H9 (cell line): ENCODE data around the gene LRRC71. TPM values are rescaled to one million over a fixed set of nuclear protein-coding genes. Genes with fewer than 3 reads are reported as not detected.

ENCODE experiments used
- DNase-seq: peaks from one replicate; pipeline ENCODE4 v3.0.0-alpha.2; 2017
- H2AFZ ChIP-seq: one replicate; pipeline ENCODE4 v1.6.1; 2013; ENCODE audit warnings: mild to moderate bottlenecking, low read length, control low read depth, moderate library complexity
- H2AK5ac ChIP-seq: 2 replicates; pipeline ENCODE4 v1.6.1; 2013; ENCODE audit warnings: low read length, control low read depth, mixed read lengths; ENCODE audit not compliant: insufficient read length
- H2BK120ac ChIP-seq: one replicate; pipeline ENCODE4 v1.6.1; 2013; ENCODE audit warnings: low read depth, mild to moderate bottlenecking, low read length, control low read depth, inconsistent platforms; ENCODE audit not compliant: poor library complexity, severe bottlenecking
- H2BK12ac ChIP-seq: 2 replicates; pipeline ENCODE4 v1.6.1; 2013; ENCODE audit warnings: low read length, control low read depth, mixed read lengths, low read depth; ENCODE audit not compliant: insufficient read length
- H2BK15ac ChIP-seq: 2 replicates; pipeline ENCODE4 v1.6.1; 2013; ENCODE audit warnings: low read depth, low read length, control low read depth
- H2BK20ac ChIP-seq: one replicate; pipeline ENCODE4 v1.6.1; 2013; ENCODE audit warnings: low read depth, mild to moderate bottlenecking, low read length, control low read depth, inconsistent platforms; ENCODE audit not compliant: poor library complexity, severe bottlenecking
- H2BK5ac ChIP-seq: 2 replicates; pipeline ENCODE4 v1.6.1; 2013; ENCODE audit warnings: low read length, control low read depth, mixed read lengths; ENCODE audit not compliant: insufficient read length
- H3K14ac ChIP-seq: 2 replicates; pipeline ENCODE4 v1.6.1; 2013; ENCODE audit warnings: low read length, control low read depth; ENCODE audit not compliant: insufficient read depth
- H3K18ac ChIP-seq: 2 replicates; pipeline ENCODE4 v1.6.1; 2013; ENCODE audit warnings: low read depth, mild to moderate bottlenecking, mixed read lengths, low read length, control low read depth; ENCODE audit not compliant: insufficient read length
- H3K23ac ChIP-seq: 2 replicates; pipeline ENCODE4 v1.6.1; 2013; ENCODE audit warnings: low read length, control low read depth, mixed read lengths, low read depth; ENCODE audit not compliant: insufficient read length
- H3K23me2 ChIP-seq: 2 replicates; pipeline ENCODE4 v1.6.1; 2013; ENCODE audit warnings: low read depth, mild to moderate bottlenecking, mixed read lengths, low read length, control low read depth; ENCODE audit not compliant: insufficient read length, poor library complexity, severe bottlenecking
- H3K27ac ChIP-seq: 2 replicates; pipeline ENCODE4 v1.5.1; 2013; ENCODE audit warnings: low read length, control low read depth, mixed read lengths, low read depth; ENCODE audit not compliant: insufficient read length
- H3K27me3 ChIP-seq: 2 replicates; pipeline ENCODE4 v1.6.1; 2013; ENCODE audit warnings: low read length, control low read depth, inconsistent platforms; ENCODE audit not compliant: insufficient read depth
- H3K4ac ChIP-seq: 2 replicates; pipeline ENCODE4 v1.6.1; 2013; ENCODE audit warnings: low read depth, mild to moderate bottlenecking, control low read depth, inconsistent platforms, low read length, moderate library complexity
- H3K4me1 ChIP-seq: 2 replicates; pipeline ENCODE4 v1.6.1; 2013; ENCODE audit warnings: low read length, control low read depth, inconsistent platforms; ENCODE audit not compliant: insufficient read depth
- H3K4me2 ChIP-seq: 2 replicates; pipeline ENCODE4 v1.6.1; 2013; ENCODE audit warnings: low read length, control low read depth, mixed read lengths; ENCODE audit not compliant: insufficient read length, insufficient read depth
- H3K56ac ChIP-seq: 2 replicates; pipeline ENCODE4 v1.6.1; 2013; ENCODE audit warnings: low read depth, mild to moderate bottlenecking, mixed read lengths, low read length, control low read depth; ENCODE audit not compliant: insufficient read length
- H3K79me1 ChIP-seq: 2 replicates; pipeline ENCODE4 v1.6.1; 2013; ENCODE audit warnings: low read depth, mild to moderate bottlenecking, moderate library complexity, low read length, control low read depth, inconsistent platforms; ENCODE audit not compliant: insufficient read depth, poor library complexity, severe bottlenecking
- H3K79me2 ChIP-seq: 2 replicates; pipeline ENCODE4 v1.6.1; 2013; ENCODE audit warnings: low read length, control low read depth, inconsistent platforms; ENCODE audit not compliant: insufficient read depth
- H3K9ac ChIP-seq: 2 replicates; pipeline ENCODE4 v1.6.1; 2013; ENCODE audit warnings: low read length, control low read depth, mixed read lengths; ENCODE audit not compliant: insufficient read length; ENCODE audit errors: extremely low read depth
- H3K9me3 ChIP-seq: one replicate; pipeline ENCODE4 v1.6.1; 2013; ENCODE audit warnings: low read depth, low read length, inconsistent platforms; ENCODE audit not compliant: control insufficient read depth
- H3T11ph ChIP-seq: one replicate; pipeline ENCODE4 v1.6.1; 2013; ENCODE audit warnings: mild to moderate bottlenecking, low read length, control low read depth, inconsistent platforms
- H4K20me1 ChIP-seq: one replicate; pipeline ENCODE4 v1.6.1; 2013; ENCODE audit not compliant: control insufficient read depth, insufficient read length, insufficient read depth
- H4K5ac ChIP-seq: 2 replicates; pipeline ENCODE4 v1.6.1; 2013; ENCODE audit warnings: low read depth, mild to moderate bottlenecking, mixed read lengths, low read length, control low read depth; ENCODE audit not compliant: insufficient read length
- H4K8ac ChIP-seq: replicated peaks from 2 replicates; pipeline ENCODE4 v1.6.1; 2013; ENCODE audit warnings: low read length, control low read depth, mixed read lengths, low read depth; ENCODE audit not compliant: insufficient read length
- H4K91ac ChIP-seq: 2 replicates; pipeline ENCODE4 v1.6.1; 2013; ENCODE audit warnings: low read depth, mild to moderate bottlenecking, moderate library complexity, mixed read lengths, low read length, control low read depth; ENCODE audit not compliant: insufficient read length
- H3K27ac Mint-ChIP-seq, 3 experiments: 2 replicates in 2 of 3; 3 replicates in 1 of 3; pipeline ENCODE4 v1.8.0; 2020 to 2021; ENCODE audit warnings: mixed read lengths in 3 of 3, mild to moderate bottlenecking in 1 of 3, moderate library complexity in 1 of 3
- H3K27me3 Mint-ChIP-seq: 2 replicates; pipeline ENCODE4 v1.8.0; 2021; ENCODE audit warnings: low read depth, mild to moderate bottlenecking, moderate library complexity, mixed read lengths
- H3K36me3 Mint-ChIP-seq, 3 experiments: 2 replicates in 2 of 3; 3 replicates in 1 of 3; pipeline ENCODE4 v1.8.0; 2020 to 2021; ENCODE audit warnings: low read depth in 3 of 3, mixed read lengths in 3 of 3; ENCODE audit not compliant: insufficient read depth in 1 of 3
- H3K4me1 Mint-ChIP-seq, 2 experiments: 2 replicates each; pipeline ENCODE4 v1.8.0; 2020; ENCODE audit warnings: mixed read lengths in 2 of 2
- H3K4me3 Mint-ChIP-seq, 2 experiments: 2 replicates in 1 of 2; 3 replicates in 1 of 2; pipeline ENCODE4 v1.8.0; 2020 to 2021; ENCODE audit warnings: mild to moderate bottlenecking in 2 of 2, mixed read lengths in 2 of 2, moderate library complexity in 1 of 2
- H3K9me3 Mint-ChIP-seq, 2 experiments: 2 replicates in 1 of 2; 3 replicates in 1 of 2; pipeline ENCODE4 v1.8.0; 2020; ENCODE audit warnings: mild to moderate bottlenecking in 2 of 2, mixed read lengths in 2 of 2, moderate library complexity in 1 of 2
- CTCF ChIP-seq: fragments of 200-600 bp; sonication (generic); conservative IDR thresholded peaks from 3 replicates; pipeline ENCODE4 v1.8.0; 2021; ENCODE audit warnings: antibody characterized with exemption, mild to moderate bottlenecking
- WGBS: extraction: QIAGEN DNeasy Blood & Tissue Kit; methylation state at CpG from one replicate; pipeline ENCODE4 v1.1.7; 2013; ENCODE audit warnings: missing lambda C conversion rate, low lambda C conversion rate, mixed read lengths; ENCODE audit not compliant: insufficient read length; ENCODE audit errors: extremely low coverage; 5-methylcytosine and 5-hydroxymethylcytosine counted together
- total RNA-seq: library from RNA; stranded (reverse); gene quantifications from 2 replicates; pipeline ENCODE4 v1.2.1, GENCODE V29; 2021

The LRRC71 gene
- total RNA-seq, 1 experiment from 2014 or later: not detected

DNA sequence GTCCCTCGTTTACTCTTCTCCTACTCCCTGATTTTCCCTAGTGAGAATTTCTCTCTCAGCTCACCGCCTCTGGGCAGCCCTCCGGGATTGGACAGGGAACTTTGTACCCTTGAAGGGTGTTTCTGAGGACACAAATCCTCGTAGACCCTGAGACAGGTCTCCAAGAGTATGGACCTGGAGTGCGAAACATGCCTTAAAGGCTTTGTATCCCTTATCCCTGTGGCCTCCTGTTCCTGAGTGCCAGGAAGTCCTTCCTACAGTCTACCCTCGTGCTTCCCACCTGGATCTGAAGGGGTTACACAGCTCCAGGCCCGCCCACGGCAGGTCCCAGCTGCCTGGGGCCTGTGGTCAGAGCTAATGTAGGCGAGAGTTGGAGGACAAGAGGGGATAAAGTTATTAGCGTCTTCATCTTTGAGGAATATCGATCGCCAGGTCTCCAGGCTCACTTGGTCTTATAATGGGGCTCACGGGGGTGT lies 34.5 kb upstream of the LRRC71 start:
- Mint-ChIP-seq H3K9me3 (no peaks in the 10 kb centered on the region; a peak in 1 of 5 replicates), H3K4me1 (peaks cover 40 to 68% of the 10 kb centered on the region in 2 experiments), H3K4me3 (peak overlapping the region in 1 of 2 experiments; percentile 49; a peak in 2 of 5 replicates), H3K36me3 (no peaks in the 10 kb centered on the region), H3K27me3 (peaks cover 71% of the 10 kb centered on the region), H3K27ac (no peak overlapping the region; a peak in 1 of 7 replicates)
- H2BK5ac ChIP-seq: no peak overlapping the region
- no CpG with 5 or more reads among the region's 13 CpGs for WGBS
- H3K18ac ChIP-seq: no peak overlapping the region
- no peak overlapping the region for H4K91ac ChIP-seq
- H3T11ph ChIP-seq: no peak overlapping the region
- H2AFZ ChIP-seq: no peak overlapping the region
- H3K27me3 ChIP-seq: peaks cover under 1% of the 10 kb centered on the region; the same call in 1 of the 2 replicates
- H3K9me3 ChIP-seq: no peaks in the 10 kb centered on the region
- no peak overlapping the region for H2BK15ac ChIP-seq
- no peaks in the 10 kb centered on the region for H3K79me2 ChIP-seq
- H3K4me1 ChIP-seq: peaks cover 2% of the 10 kb centered on the region; the same call in 1 of the 2 replicates
- H3K23ac ChIP-seq: no peak overlapping the region
- no peak overlapping the region for H3K14ac ChIP-seq
- H3K9ac ChIP-seq: no peak overlapping the region
- no peak overlapping the region for H2BK120ac ChIP-seq
- TF ChIP-seq CTCF: no peak
- no peak overlapping the region for H3K27ac ChIP-seq
- no peak overlapping the region for H3K4ac ChIP-seq
- no peaks in the 10 kb centered on the region for H3K79me1 ChIP-seq
- H4K5ac ChIP-seq: no peak overlapping the region
- no peak overlapping the region for H2BK12ac ChIP-seq
- no peak overlapping the region for H3K4me2 ChIP-seq
- H2AK5ac ChIP-seq: no peak overlapping the region
- no peak for DNase-seq
- no peak overlapping the region for H3K56ac ChIP-seq
- no peaks in the 10 kb centered on the region for H4K20me1 ChIP-seq
- H4K8ac ChIP-seq: no peak overlapping the region
- H2BK20ac ChIP-seq: no peak overlapping the region
- no peaks in the 10 kb centered on the region for H3K23me2 ChIP-seq
